ENCODE measurements around the gene ANO10. TPM values are rescaled to one million over a fixed set of nuclear protein-coding genes. Genes with fewer than 3 reads are reported as not detected.

Gene ANO10
- total RNA-seq, 2 donors from 2014 or later, result 9.6 to 11.3 TPM

- H3K27me3 ChIP-seq, result no peaks in the 10 kb centered on the region
- H3K9me3 ChIP-seq, result no peaks in the 10 kb centered on the region
- no peak overlapping the region for H3K27ac ChIP-seq
- TF ChIP-seq, protein P1, sequence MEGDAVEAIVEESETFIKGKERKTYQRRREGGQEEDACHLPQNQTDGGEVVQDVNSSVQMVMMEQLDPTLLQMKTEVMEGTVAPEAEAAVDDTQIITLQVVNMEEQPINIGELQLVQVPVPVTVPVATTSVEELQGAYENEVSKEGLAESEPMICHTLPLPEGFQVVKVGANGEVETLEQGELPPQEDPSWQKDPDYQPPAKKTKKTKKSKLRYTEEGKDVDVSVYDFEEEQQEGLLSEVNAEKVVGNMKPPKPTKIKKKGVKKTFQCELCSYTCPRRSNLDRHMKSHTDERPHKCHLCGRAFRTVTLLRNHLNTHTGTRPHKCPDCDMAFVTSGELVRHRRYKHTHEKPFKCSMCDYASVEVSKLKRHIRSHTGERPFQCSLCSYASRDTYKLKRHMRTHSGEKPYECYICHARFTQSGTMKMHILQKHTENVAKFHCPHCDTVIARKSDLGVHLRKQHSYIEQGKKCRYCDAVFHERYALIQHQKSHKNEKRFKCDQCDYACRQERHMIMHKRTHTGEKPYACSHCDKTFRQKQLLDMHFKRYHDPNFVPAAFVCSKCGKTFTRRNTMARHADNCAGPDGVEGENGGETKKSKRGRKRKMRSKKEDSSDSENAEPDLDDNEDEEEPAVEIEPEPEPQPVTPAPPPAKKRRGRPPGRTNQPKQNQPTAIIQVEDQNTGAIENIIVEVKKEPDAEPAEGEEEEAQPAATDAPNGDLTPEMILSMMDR (IDR thresholded peaks at IDR 0.05), result no peak
- peaks cover 0 to 8% of the 10 kb centered on the region in 2 donors for H3K4me1 ChIP-seq
- H3K4me3 ChIP-seq, result no peak overlapping the region
- peaks cover 84% of the 10 kb centered on the region for H3K36me3 ChIP-seq
- DNase-seq (ENCODE audit: low spot score), result no peak
These were observed 277.3 kb downstream of the ANO10 start for GRCh38 chr3:43344520-43344919.

DNA sequence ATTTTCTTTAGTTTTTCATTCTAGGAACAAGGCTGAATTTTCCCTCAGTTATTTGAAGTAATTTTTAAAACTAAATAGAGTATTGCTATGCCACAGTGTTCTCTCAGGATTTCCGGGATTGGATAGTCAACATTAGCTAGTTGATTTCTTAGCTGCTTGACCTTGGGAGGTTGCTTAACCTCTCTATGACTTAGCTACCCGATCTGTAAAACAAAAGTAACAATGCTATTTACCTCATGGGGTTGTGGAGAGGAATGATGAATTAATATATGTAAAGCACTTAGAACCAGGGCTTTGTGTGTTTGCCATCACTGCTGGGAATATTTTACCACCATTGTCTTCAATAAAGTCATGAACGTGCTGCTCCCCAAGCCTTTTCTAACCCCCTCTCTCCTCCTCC, 278.0 kb downstream of the ANO10 start:
- TF ChIP-seq, protein P1 (IDR thresholded peaks at IDR 0.05), result no peak
- H3K4me1 ChIP-seq, result peaks cover 0 to 4% of the 10 kb centered on the region in 2 donors
- no peaks in the 10 kb centered on the region for H3K27me3 ChIP-seq
- no peak overlapping the region for H3K27ac ChIP-seq
- H3K36me3 ChIP-seq, result peaks cover 84% of the 10 kb centered on the region
- H3K9me3 ChIP-seq, result peaks cover 6 to 7% of the 10 kb centered on the region in 2 donors
- no peak for DNase-seq (ENCODE audit: low spot score)
- H3K4me3 ChIP-seq, result no peak overlapping the region

DNA sequence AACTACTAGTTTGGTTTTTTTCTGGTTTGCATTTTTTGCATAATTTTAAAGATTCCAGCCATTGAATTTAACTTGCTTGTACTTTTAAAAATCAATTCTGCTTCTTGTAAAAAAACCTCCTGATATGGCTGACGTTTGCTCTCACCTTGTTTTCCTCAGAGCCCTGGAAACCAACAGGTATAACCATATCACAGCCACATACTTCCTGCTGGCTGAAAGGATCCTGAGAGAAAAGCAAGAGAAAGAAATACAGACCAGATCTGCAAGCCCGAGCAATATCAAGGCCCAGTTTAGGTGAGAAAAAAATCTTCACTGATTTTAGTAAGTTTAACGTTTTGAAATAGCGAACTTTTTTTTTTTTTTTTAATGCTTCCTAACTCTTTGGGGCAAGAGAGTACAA, 278.6 kb downstream of the ANO10 start:
- Histone ChIP-seq H3K27ac (no peak overlapping the region), H3K4me1 (peaks cover 0 to 4% of the 10 kb centered on the region in 2 donors), H3K27me3 (no peaks in the 10 kb centered on the region), H3K4me3 (no peak overlapping the region), H3K9me3 (peaks cover 12 to 13% of the 10 kb centered on the region in 2 donors), H3K36me3 (peaks cover 83% of the 10 kb centered on the region)
- no peak for DNase-seq (ENCODE audit: low spot score)
- TF ChIP-seq, protein P1 (IDR thresholded peaks at IDR 0.05), result no peak

- H3K36me3 ChIP-seq, result peaks cover 84% of the 10 kb centered on the region
- no peak overlapping the region for H3K27ac ChIP-seq
- DNase-seq (ENCODE audit: low spot score), result no peak
- no peaks in the 10 kb centered on the region for H3K27me3 ChIP-seq
- H3K4me1 ChIP-seq, result peaks cover 0 to 4% of the 10 kb centered on the region in 2 donors
- H3K9me3 ChIP-seq, result peaks cover 15 to 26% of the 10 kb centered on the region in 2 donors
- TF ChIP-seq, protein P1 (IDR thresholded peaks at IDR 0.05), result no peak
- H3K4me3 ChIP-seq, result no peak overlapping the region
These were observed 280.0 kb downstream of the ANO10 start for GRCh38 chr3:43341788-43342187.

GRCh38 chr3:43340403-43340802, 281.4 kb downstream of the ANO10 start:
- H3K27ac ChIP-seq, result no peak overlapping the region
- peaks cover 15 to 39% of the 10 kb centered on the region in 2 donors for H3K9me3 ChIP-seq
- peaks cover 0 to 2% of the 10 kb centered on the region in 2 donors for H3K4me1 ChIP-seq
- H3K27me3 ChIP-seq, result no peaks in the 10 kb centered on the region
- TF ChIP-seq, protein P1 (IDR thresholded peaks at IDR 0.05), result no peak
- no peak for DNase-seq (ENCODE audit: low spot score)
- peaks cover 90% of the 10 kb centered on the region for H3K36me3 ChIP-seq
- H3K4me3 ChIP-seq, result no peak overlapping the region

DNA sequence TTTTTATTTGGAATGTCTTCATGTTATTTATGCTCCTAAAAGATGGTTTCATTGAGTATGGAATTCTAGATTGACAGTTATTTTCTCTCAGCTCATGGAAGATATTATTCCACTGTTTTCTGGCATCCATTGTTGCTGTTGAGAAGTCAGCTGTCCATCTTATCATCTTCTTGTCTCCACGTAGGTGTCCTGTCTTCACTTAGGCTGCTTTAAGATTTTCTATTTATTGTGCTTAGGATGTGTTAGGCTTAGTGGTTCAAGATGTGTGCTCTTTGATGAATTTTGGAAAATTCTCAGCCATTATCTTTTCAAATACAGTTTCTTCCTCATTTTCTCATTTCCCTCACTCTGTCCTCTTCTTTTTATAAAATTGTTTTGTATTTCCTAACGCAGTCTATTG, 283.5 kb downstream of the ANO10 start:
- Histone ChIP-seq H3K27me3 (no peaks in the 10 kb centered on the region), H3K4me3 (no peak overlapping the region), H3K27ac (no peak overlapping the region), H3K9me3 (peaks cover 15 to 44% of the 10 kb centered on the region in 2 donors), H3K36me3 (peaks cover 86% of the 10 kb centered on the region), H3K4me1 (no peaks in the 10 kb centered on the region)
- DNase-seq (ENCODE audit: low spot score), result no peak
- TF ChIP-seq, protein P1 (IDR thresholded peaks at IDR 0.05), result no peak
